Fibroblast of skin of left quadriceps (primary cell): ENCODE measurements around the gene PKN1.
"Not testable (repeated sequence)": the region's sequence is repeated elsewhere in the genome, so short reads cannot be mapped to it uniquely, and the experiment has no call there.

Experiments
- DNase-seq, 2 experiments: peaks; one replicate each; pipeline ENCODE4 v3.0.0-alpha.2; 2013; ENCODE audit warnings: low read depth in 2 of 2

PKN1 gene

DNA sequence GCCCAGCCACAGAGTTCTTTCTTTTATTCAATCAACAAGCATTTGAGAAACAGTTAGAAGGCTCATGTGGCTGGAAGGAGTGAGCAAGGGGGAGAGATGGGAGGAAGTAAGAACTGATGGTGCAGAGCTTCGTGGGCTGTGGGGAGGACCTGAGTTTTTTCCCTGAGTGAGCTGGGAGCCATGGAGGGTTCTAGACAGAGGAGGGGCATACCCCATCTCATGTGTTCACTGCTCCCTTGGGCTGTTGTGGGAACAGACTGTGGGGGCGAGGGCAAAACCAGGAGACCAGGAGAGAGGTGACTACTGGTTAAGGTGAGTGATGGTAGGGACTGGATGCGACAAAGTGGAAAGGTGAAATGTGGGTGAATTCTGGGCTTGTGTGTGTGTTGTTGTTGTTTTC, 2.4 kb upstream of the PKN1 start:
- DNase-seq: no peak

DNA sequence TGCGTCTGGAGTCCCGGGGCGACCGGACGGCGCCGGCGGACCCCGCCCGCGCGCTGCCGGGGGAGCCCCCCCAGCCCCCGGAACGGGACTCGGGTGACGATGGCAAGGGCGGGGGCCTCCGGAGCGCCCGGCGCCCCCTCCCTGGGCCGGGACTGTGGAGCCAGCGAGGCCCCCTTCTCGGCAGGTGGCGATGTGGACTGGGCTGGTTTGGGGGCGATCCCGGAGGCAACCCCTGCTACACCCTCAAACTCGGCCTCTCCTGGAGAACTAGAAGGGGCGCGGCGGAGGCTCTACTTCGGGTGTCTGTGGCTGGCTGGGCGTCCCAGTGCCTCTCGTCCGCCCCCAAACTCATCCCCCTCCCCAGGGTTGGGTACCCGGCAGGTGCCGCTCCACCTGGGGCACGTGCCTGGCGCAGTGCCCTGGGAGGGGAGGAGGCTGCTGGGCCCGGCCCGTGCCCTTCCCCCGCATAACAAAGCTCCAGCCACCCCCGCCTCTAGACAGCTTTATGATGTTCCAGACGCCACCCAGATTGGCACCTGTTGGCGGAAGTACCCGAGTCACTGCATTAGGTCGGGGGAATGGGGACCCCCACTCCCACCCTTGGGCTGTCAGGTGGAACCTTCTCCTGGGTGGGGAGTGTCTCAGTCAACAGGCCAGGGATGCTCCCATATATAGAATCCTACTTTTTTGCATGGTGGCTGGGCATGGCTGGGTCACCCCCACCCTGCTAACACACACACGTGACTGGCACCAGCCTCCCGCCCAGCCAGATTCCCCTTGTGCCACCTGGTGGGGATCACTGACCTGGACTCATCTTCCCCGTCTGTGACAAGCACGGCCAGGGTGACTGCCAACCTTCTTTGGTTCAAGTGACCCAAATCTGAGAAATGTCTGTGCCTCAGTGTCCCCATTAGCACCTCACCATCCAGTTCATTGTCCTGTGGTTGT, 722 bp downstream of the PKN1 start:
- DNase-seq: no peak

DNA sequence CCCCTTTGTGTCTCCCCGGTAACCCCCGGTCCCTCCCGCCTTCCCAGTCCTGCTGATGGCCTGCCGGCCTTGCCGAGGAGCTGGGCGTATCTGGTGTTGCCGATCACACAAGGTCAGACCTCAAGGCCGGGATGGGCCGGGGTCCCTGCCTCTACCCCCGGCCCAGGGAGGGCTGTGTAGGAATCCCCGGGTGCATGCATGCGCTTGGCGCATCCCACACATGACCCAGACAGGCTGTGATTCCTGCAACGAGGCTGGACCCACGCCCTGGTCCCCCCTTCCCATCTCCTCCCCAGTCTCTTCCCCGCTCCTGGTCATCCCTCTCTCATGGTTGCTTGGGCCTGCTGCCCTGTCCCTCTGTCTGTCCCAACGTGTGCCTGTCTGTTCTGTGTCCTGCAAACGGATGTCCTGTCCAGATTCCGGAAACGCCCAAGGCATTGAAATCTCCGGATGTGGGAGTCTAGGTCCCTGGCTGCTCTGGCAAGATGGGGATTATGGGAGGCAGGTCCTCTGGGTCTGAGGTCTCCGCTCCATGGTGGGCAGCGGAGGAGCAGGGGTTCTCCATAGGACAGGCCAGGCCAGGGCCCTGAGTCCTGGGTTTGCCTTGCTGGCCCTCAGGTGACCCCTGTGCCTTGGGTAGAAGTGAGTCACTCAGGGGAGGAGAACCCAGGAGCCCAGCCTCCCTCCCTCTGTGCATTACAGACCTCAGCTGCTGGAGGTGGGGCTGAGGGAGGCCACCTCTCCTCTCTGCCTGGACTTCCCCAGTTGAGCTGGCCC, 1.6 kb downstream of the PKN1 start:
- no peak for DNase-seq

DNA sequence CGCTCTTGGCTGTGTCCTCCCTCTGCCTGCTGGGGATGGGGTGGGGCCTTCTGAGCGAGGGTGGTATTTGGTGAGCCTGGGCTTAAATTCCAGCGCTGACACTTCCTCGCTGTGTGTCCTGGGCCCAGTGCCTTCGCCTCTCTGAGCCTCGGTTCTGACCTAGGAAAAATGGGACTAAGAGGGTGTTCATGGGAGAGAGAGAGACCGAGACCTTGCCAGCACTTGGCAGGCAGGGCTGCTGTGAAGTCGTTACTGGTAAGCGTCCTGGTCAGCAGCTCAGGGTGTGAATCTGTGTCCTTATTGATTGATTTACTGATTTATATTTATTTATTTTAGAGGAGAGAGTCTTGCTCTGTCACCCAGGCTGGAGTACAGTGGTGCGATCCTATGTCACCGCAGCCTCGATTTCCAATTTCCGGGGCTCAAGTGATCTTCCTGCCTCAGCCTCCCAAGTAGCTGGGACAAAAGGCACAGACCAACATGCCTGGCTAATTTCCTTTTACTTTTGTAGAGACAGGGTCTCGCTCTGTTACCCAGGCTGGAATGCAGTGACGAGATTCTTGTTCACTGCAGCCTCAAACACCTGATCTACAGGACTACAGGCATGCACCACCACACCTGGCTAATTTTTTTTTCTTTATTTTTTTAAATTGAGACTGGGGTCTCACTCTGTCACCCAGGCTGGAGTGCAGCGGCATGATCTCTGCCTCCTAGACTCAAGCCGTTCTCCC, 2.4 kb downstream of the PKN1 start:
- DNase-seq: no peak

DNA sequence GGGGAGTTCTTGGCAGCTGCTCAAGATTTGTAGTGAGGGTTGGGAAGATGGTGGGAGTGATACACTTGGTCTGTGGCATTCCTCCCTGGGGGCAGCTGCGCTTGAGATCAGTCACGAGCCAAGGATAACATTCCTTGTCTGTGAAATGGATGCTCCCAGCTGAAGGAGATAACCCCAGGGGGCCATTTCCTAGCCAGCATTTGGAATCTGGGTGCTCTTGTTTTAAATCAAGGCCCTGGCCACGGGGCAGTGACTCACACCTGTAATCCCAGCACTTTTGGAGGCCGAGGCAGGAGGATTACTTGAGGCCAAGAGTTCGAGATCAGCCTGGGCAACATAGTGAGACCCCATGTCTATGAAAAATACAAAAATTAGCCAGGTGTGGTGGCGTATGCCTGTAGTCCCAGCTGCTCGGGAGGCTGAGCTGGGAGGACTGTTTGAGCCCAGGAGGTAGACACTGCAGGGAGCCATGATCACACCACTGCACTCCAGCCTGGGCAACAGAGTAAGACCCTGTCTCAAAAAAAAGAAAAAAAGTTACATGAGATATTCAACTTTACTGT, 4.6 kb downstream of the PKN1 start:
- no peak for DNase-seq

DNA sequence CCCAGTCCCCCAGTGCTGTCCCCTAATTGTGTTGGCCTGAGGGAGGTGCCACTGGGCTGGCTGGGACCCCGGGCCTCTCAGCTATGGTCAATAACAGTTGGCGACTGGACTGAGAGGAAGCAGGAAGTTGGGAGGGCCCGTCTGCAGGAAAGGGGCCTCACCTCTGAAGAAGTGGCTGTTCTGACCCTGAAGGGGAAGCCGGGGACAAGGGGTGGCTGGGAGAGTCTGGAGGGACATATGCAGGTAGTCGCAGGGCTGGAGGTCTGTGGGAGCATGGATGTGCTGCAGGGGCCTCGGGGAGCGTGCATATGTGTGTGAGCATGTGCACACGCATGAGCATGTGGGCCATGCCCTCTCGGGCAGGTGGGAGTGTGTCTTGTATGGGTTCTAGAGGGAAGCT, 5.9 kb downstream of the PKN1 start:
- DNase-seq: no peak

DNA sequence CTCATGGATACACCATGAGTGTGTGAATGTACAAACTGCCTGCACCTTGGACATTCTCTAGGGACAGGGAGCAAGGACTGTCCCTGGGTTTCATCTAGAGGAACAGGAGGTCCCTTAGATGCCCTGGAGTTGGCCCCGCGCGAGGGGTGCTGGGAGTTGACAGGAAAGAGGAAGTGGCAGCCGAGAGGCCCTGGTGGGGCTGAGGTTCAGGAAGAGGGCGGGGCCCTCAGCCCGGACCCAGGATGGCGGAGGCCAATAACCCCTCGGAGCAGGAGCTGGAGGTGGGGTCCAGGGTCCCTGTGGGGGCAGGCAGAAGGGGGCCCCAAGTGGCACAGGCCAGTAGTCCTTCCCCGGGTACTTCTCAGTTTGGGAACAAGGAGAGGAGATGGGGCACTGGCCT, 6.9 kb downstream of the PKN1 start:
- DNase-seq: no peak

DNA sequence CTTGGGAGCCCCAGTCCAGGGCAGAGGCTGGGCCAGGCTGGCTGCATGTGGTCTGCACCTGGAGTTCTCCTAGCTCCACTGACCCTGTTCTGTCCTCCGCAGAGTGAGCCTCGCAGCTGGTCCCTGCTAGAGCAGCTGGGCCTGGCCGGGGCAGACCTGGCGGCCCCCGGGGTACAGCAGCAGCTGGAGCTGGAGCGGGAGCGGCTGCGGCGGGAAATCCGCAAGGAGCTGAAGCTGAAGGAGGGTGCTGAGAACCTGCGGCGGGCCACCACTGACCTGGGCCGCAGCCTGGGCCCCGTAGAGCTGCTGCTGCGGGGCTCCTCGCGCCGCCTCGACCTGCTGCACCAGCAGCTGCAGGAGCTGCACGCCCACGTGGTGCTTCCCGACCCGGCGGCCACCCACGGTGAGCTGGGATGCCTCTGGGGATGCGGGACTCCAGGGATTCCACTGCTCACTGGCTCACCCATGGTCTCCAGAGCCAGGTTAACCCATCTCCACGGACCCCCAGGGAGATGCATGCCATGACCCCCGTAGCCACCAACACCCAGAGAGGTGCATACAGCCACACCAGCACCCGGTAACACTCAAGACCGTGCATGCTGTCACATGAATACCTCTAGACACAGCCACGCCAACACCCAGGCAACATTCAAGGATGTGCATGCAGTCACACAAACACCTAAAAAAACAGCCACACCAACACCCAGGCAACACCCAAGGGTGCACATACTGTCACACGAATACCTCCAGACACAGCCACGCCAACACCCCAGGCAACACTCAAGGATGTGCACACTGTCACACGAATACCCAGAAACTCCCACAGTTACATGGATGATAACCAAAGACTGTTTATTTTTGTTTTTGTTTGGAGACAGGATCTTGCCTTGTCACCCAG, 8.2 kb downstream of the PKN1 start:
- no peak for DNase-seq

DNA sequence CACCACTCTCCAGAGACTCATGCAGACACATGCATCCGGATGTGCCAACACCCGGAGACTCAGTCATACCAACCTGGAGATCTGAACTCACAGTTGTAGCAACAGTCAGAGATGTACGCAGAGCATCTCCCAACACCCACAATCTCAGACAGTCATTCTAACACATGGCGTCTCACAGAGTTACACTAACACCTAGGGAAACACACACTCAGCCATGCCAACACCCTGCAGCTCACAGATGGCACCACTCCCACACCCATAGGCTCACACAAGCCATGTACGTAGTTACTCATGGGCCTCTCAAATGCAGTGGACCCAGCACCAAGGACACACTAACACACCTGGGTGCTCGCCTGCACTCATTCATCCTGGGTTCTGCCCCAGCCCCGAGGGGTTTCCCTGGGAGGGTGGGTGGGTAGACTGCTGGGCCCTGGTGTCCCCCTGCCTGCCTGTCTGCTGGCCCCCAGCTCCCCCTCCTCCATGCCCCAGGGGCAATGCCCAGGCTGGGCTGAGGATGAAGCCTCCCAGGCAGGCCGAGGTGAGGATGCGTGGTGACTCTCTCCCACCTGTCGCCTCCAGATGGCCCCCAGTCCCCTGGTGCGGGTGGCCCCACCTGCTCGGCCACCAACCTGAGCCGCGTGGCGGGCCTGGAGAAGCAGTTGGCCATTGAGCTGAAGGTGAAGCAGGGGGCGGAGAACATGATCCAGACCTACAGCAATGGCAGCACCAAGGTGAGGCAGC, 10.0 kb downstream of the PKN1 start:
- DNase-seq: no peak

DNA sequence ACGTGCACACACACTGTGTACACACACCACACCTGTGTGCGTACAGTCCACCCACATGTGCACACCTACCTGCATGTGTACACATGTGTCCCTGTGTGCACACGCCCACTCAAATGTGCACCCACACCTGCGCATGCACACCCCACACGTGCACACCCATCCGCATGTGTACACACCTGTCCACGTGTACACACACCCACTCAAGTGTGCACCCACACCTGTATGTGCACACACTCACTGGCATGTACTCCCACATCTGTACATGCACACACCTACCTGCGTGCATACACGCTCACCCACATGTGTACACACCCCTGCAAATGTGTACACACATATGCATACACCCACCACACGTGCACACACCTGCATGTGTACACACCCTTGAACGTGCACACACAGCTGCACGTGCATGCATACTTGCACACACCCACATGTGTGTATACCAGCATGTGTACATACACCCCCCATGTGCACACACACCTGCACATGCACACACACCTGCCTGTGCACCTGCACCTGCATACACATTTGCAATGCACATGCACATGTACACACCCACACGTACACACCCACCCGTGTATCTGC, 10.6 kb downstream of the PKN1 start:
- no peak for DNase-seq

DNA sequence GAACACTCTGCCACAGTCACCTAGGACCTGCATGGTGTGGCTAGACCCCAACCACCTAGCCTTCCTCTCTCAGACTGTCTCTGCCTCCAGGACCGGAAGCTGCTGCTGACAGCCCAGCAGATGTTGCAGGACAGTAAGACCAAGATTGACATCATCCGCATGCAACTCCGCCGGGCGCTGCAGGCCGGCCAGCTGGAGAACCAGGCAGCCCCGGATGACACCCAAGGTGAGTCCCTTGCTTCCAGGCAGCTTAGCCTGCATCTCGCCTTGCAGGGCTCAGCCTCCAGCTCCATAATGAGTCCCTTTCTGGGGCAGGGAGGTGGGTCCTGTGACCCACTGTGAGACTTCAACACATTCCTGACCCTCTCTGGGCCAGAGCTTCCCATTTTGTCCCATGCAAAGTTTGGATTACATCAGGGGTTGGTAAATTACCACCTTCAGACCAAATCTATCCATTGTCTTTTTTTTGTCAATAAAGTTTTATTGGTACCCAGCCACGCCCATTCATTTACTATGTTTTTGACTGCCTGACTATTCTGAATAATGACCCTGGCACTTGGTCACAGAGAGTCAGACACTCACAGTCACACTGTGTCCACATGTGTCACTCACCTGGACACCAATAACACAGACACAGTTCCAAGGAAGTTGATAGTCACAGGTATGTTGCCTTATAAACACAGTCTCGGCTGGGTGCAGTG, 13.4 kb downstream of the PKN1 start:
- DNase-seq: no peak

DNA sequence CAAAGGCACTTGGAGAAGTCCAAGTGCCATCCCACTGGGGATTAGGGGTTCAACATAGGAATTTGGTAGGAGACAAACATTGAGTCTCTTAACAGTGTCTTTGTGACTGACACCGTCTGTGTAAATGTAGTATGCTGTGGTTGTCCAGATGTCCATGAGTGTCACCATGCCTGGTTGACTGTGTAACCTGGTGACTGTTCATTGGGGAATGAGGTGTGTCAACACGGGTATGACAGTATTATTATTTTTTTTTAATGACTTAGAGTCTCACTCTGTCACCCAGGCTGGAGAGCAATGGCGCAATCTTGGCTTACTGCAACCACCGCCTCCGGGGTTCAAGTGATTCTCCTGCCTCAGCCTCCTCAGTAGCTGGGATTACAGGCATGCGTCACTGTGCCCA, 16.2 kb downstream of the PKN1 start:
- no peak for DNase-seq

DNA sequence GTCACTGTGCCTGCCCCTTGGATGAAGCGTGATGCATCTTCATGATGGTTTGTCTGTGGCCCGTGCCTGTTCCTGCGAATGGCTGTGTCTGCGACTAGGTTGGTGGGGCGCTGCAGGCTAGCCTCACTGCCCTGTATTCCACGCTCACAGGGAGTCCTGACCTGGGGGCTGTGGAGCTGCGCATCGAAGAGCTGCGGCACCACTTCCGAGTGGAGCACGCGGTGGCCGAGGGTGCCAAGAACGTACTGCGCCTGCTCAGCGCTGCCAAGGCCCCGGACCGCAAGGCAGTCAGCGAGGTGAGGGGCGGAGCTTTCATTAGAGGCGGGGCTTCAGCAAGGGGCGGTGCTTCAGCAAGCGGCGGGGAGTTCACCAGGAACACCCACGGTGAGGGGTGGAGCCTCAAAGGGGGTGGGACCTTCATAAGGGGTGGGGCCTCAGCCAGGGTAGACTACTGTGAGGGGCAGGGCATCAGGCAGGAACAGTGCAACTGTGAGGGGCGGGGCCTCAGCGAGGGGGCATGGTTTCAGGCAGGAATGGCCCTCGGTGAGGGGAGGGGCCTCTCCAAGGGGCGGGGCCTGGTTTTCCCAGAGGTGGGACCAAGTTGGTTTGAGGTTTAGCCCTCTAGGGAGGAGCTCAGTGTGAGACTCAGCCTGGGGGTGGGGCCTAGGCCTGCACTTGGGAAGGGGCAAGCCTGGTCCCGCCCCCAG, 17.2 kb downstream of the PKN1 start:
- no peak for DNase-seq

DNA sequence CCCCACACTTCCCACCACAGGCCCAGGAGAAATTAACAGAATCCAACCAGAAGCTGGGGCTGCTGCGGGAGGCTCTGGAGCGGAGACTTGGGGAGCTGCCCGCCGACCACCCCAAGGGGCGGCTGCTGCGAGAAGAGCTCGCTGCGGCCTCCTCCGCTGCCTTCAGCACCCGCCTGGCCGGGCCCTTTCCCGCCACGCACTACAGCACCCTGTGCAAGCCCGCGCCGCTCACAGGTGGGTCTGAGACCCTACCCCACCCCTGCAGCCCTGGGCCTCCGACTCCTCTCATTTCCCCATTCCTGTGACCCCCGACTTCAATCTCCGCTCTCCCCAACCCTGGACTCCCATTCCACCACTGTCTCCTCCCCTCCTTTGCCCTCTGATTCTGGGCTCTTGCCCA, 17.8 kb downstream of the PKN1 start:
- DNase-seq: no peak

DNA sequence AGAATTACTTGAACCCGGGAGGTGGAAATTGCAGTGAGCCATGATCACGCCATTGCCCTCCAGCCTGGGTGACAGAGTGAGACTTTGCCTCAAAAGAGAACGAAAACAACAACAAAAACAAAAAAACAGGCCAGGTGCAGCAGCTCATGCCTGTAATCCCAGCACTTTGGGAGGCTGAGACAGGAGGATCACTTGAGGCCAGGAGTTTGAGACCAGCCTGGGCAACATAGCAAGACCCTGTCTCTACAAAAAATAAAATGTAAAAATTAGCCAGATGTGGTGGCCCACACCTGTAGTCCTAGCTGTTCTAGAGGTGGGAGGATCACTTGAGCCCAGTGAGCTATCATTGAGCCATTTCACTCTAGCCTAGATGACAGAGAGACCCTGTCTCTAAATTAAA, 19.2 kb downstream of the PKN1 start:
- DNase-seq: not testable (repeated sequence)

DNA sequence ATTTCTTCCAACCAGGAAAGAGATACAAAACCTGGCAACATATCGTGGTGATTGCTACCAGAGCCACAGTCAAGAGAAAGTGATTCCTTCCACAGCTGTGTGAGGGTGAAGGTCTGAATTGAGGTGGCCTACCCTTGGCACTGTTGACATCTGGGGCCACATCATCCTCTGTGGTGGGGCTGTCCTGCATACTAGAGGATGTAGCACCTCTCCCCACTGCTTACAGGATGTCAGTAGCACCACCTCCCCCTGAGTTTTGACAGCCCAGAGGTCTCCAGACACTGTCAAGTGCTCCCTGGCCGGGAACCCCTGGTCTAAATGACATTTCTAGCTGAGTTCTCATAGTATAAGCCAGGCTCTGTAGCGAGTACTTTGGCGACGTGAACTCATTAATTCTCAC, 26.6 kb downstream of the PKN1 start:
- no peak for DNase-seq

DNA sequence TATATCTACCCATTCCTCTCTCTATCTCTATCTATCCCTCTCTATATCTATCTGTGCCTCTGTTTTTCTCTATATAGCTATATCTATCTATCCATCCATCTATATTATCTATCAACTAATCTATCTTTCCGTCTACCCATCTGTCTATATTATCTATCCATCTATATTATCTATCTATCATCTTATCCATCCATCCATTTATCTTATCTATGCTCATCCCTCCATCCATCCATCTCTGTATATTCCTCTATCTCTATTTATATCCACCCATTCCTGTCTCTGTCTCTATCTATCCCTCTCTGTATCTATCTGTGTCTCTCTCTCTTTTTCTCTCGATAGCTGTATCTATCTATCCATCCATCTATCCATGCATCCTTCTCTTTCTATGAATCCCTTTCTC, 27.8 kb downstream of the PKN1 start:
- DNase-seq: no peak

DNA sequence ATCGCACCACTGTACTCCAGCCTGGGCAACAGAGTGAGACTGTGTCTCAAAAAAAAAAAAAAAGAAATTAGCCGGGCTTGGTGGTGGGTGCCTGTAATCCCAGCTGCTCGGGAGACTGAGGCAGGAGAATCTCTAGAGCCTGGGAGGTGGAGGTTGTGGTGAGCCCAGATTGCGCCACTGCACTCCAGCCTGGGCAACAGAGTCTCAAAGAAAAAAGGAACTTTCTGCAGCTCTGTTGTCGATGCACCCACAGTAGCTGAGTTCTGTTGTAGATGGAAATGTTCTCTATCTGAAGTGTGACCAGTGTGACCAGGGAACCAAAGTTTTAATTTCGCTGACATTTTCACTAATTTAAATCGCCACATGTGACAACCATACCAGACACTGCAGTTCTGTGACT, 29.3 kb downstream of the PKN1 start:
- DNase-seq: not testable (repeated sequence)

DNA sequence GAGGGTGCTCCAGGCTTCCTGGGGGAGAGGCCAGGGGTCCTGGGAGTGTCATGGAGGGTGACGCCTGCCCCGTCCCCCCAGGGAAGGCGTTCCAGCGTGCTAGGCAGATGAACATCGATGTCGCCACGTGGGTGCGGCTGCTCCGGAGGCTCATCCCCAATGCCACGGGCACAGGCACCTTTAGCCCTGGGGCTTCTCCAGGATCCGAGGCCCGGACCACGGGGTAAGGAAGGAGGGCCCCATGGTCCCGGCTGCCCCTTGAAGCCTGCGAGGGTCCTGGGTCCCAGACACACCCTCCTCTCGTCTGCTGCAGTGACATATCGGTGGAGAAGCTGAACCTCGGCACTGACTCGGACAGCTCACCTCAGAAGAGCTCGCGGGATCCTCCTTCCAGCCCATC, 30.6 kb downstream of the PKN1 start:
- no peak for DNase-seq
